HepG2 (cell line): ENCODE data around the gene GCH1. TPM values are rescaled to one million over a fixed set of nuclear protein-coding genes. Genes with fewer than 3 reads are reported as not detected.

Experiments
- ATAC-seq: fragments of 200-7000 bp; cut with Tn5 transposase; 3 replicates; pipeline ENCODE4 v1.9.1; 2020; ENCODE audit warnings: mild to moderate bottlenecking, moderate library complexity
- BruUV-seq: library from RNA; stranded (reverse); fragments of 400-500 nt; replicated peaks from 2 replicates; lab custom pipeline; 2021; lab: Mats Ljungman, UMichigan
- CTCF ChIA-PET: fragments of 300-600 bp; formaldehyde crosslinking; extraction: SDS; loops from one replicate; lab custom pipeline; 2021; ENCODE audit warnings: low total read pairs, inconsistent platforms, low intra/inter-chr PET ratio; lab: Yijun Ruan, JAX
- POLR2A ChIA-PET: fragments of 350-600 bp; sonication (Branson Sonifier 250); formaldehyde crosslinking; loops from one replicate; lab custom pipeline; 2020; ENCODE audit warnings: antibody characterized with exemption, inconsistent platforms; lab: Yijun Ruan, JAX
- DNase-seq: peaks from one replicate; pipeline ENCODE4 v3.0.0-alpha.2; 2015; ENCODE audit warnings: low spot score
- FAIRE-seq: peaks from 3 replicates; lab custom pipeline; 2011; peaks lifted over from hg19 to GRCh38; lab: Jason Lieb, UNC
- H2AFZ ChIP-seq: one replicate; pipeline ENCODE4 v1.6.1; 2011; ENCODE audit warnings: low read length, inconsistent platforms
- H3K27ac ChIP-seq: fragments of 300-600 bp; 3 replicates; pipeline ENCODE4 v1.8.0; 2011; ENCODE audit warnings: mixed run types, mild to moderate bottlenecking, mixed read lengths, low read length, inconsistent platforms; ENCODE audit not compliant: insufficient read depth; ENCODE audit errors: extremely low read length
- H3K27me3 ChIP-seq, 2 experiments: fragments of 200-600 bp in 1 of 2; 2 replicates in 1 of 2; 3 replicates in 1 of 2; pipeline versions ENCODE4 v1.6.0 to v1.8.0; 2011; ENCODE audit warnings: low read length in 2 of 2, mild to moderate bottlenecking in 2 of 2, moderate library complexity in 2 of 2, inconsistent platforms in 1 of 2; ENCODE audit not compliant: insufficient read depth in 2 of 2, control insufficient read depth in 1 of 2
- H3K36me3 ChIP-seq, 2 experiments: fragments of 200-600 bp in 1 of 2; replicated peaks in 1 of 2; 2 replicates in 1 of 2; 3 replicates in 1 of 2; pipeline versions ENCODE4 v1.5.1 to v1.8.0; 2011; ENCODE audit warnings: low read length in 2 of 2, inconsistent platforms in 1 of 2; ENCODE audit not compliant: insufficient read depth in 2 of 2, control insufficient read depth in 1 of 2
- H3K4me1 ChIP-seq: 2 replicates; pipeline ENCODE4 v1.5.1; 2012; ENCODE audit warnings: low read length, inconsistent platforms; ENCODE audit not compliant: insufficient read depth
- H3K4me2 ChIP-seq: 2 replicates; pipeline ENCODE4 v1.6.0; 2011; ENCODE audit warnings: low read depth, low read length, inconsistent platforms
- H3K4me3 ChIP-seq, 3 experiments: fragments of 200-600 bp in 1 of 3; sonication (generic), shearing (Covaris generic) in 1 of 3; replicated peaks in 1 of 3; 2 replicates each; pipeline ENCODE4 v1.5.1; 2011 to 2016; ENCODE audit warnings: low read length in 3 of 3, inconsistent platforms in 2 of 3, low read depth in 2 of 3, mild to moderate bottlenecking in 2 of 3, control low read depth in 1 of 3, mixed read lengths in 1 of 3; ENCODE audit not compliant: insufficient read depth in 1 of 3
- H3K79me2 ChIP-seq: one replicate; pipeline ENCODE4 v1.6.1; 2011; ENCODE audit warnings: low read length, inconsistent platforms; ENCODE audit not compliant: insufficient read depth
- H3K9ac ChIP-seq: 2 replicates; pipeline ENCODE4 v1.6.0; 2011; ENCODE audit warnings: mild to moderate bottlenecking, low read depth, low read length, inconsistent platforms; ENCODE audit not compliant: insufficient read depth
- H3K9me3 ChIP-seq: 2 replicates; pipeline ENCODE4 v1.5.1; 2012; ENCODE audit warnings: mild to moderate bottlenecking, low read length
- H4K20me1 ChIP-seq: 2 replicates; pipeline ENCODE4 v1.6.0; 2011; ENCODE audit warnings: inconsistent platforms, mild to moderate bottlenecking, low read length, moderate library complexity; ENCODE audit not compliant: insufficient read depth
- KLF6 ChIP-seq: IDR thresholded peaks from 2 replicates; pipeline ENCODE4 v1.8.0; 2016; ENCODE audit warnings: missing biosample characterization, missing genetic modification reagents
- PRPF4 ChIP-seq: fragments of 200-400 bp; formaldehyde crosslinking; IDR thresholded peaks from 2 replicates; pipeline ENCODE4 v1.6.1; 2016; ENCODE audit warnings: low read length, low read depth; ENCODE audit not compliant: poor library complexity, severe bottlenecking
- SNAI1 ChIP-seq: sonication (generic); formaldehyde crosslinking; IDR thresholded peaks from 2 replicates; pipeline ENCODE4 v1.5.0; 2020; ENCODE audit warnings: mild to moderate bottlenecking, missing genetic modification reagents, borderline replicate concordance
- TBL1XR1 ChIP-seq: fragments of 150-350 bp; IDR thresholded peaks from 2 replicates; pipeline ENCODE4 v1.6.1; 2014; ENCODE audit warnings: borderline replicate concordance, low read length; ENCODE audit not compliant: partially characterized antibody
- U2AF2 ChIP-seq: fragments of 200-400 bp; formaldehyde crosslinking; IDR thresholded peaks from 2 replicates; pipeline ENCODE4 v1.6.1; 2017; ENCODE audit warnings: low read depth, mild to moderate bottlenecking, low read length
- ZFP82 ChIP-seq: sonication (generic); formaldehyde crosslinking; IDR thresholded peaks from 2 replicates; pipeline ENCODE4 v1.5.1; 2020; ENCODE audit warnings: mild to moderate bottlenecking, missing genetic modification reagents, borderline replicate concordance
- WGBS: methylation state at CpG from one replicate; pipeline ENCODE4 v1.1.6; 2017; ENCODE audit warnings: low lambda C conversion rate; 5-methylcytosine and 5-hydroxymethylcytosine counted together
- in situ Hi-C: cut with HindIII; loops from 2 replicates; pipeline ENCODE4 v1.10.0; 2017; ENCODE audit warnings: low pct_unique_long_range_greater_than_20kb; ENCODE audit not compliant: extremely low pct_ligation_motif_present
- intact Hi-C: fragments of 100-400 bp; cut with micrococcal nuclease; formaldehyde crosslinking; loops from one replicate; pipeline ENCODE4 v1.10.0; 2022; ENCODE audit not compliant: unreplicated experiment
- polyA plus RNA-seq, 8 experiments: library from polyadenylated mRNA; depleted of rRNA in 3 of 8; stranded (reverse) in 7 of 8; unstranded in 1 of 8; fragments of >200 nt; fragmentation: Illumina TruSeq in 4 of 8; extraction: Trizol in 4 of 8; gene quantifications; 2 replicates each; pipeline versions ENCODE4 v1.2.1 to v1.2.3, GENCODE V29; 2011 to 2016; ENCODE audit warnings: low read depth in 4 of 8, missing spikeins in 1 of 8, mixed read lengths in 1 of 8; ENCODE audit not compliant: insufficient read depth in 1 of 8
- total RNA-seq, 5 experiments: library from RNA; depleted of rRNA; stranded (reverse); fragments of >200 nt; fragmentation: Illumina TruSeq; extraction: Trizol; gene quantifications; 2 replicates each; pipeline ENCODE4 v1.2.3, GENCODE V29; 2016; ENCODE audit warnings: low read depth in 1 of 5
- TF ChIP-seq, protein P1 (sequence below): sonication (generic); formaldehyde crosslinking; IDR thresholded peaks from 2 replicates; pipeline ENCODE4 v1.4.0; 2020; ENCODE audit warnings: missing genetic modification reagents
- TF ChIP-seq, protein P2 (sequence below): sonication (generic); formaldehyde crosslinking; IDR thresholded peaks from 2 replicates; pipeline ENCODE4 v1.8.0; 2022; ENCODE audit warnings: mild to moderate bottlenecking, missing genetic modification reagents, moderate library complexity
- TF ChIP-seq, protein P3 (sequence below): sonication (generic); formaldehyde crosslinking; IDR thresholded peaks from 2 replicates; pipeline ENCODE4 v1.9.0; 2021; ENCODE audit warnings: missing genetic modification reagents, mild to moderate bottlenecking, borderline replicate concordance

GCH1 gene
- total and polyA plus RNA-seq, 2 of the 13 experiments (the other 11 are each of a cell fraction or from before 2014, with no cell fraction given) = 15.0 to 25.2 TPM

DNA sequence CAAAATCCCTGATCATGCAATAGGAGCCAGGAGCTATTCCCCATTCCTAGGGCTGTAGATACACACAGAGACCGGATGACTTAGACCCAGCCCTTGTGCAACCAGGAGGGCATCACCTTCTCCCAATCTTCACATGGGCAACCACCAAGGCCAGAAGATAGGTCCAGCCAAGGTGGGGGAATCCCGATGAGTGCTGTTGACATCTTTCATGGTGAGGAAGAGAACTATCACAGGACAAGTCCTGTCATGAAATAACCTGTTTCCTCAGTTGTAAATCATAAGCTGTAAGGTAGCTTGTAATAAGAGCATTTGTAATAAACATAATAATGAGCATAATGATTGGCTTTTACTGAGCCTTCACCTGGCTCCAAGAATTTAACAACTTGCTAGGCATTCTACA is 89.5 kb downstream of the GCH1 start (continued):
- TF ChIP-seq, protein P1, sequence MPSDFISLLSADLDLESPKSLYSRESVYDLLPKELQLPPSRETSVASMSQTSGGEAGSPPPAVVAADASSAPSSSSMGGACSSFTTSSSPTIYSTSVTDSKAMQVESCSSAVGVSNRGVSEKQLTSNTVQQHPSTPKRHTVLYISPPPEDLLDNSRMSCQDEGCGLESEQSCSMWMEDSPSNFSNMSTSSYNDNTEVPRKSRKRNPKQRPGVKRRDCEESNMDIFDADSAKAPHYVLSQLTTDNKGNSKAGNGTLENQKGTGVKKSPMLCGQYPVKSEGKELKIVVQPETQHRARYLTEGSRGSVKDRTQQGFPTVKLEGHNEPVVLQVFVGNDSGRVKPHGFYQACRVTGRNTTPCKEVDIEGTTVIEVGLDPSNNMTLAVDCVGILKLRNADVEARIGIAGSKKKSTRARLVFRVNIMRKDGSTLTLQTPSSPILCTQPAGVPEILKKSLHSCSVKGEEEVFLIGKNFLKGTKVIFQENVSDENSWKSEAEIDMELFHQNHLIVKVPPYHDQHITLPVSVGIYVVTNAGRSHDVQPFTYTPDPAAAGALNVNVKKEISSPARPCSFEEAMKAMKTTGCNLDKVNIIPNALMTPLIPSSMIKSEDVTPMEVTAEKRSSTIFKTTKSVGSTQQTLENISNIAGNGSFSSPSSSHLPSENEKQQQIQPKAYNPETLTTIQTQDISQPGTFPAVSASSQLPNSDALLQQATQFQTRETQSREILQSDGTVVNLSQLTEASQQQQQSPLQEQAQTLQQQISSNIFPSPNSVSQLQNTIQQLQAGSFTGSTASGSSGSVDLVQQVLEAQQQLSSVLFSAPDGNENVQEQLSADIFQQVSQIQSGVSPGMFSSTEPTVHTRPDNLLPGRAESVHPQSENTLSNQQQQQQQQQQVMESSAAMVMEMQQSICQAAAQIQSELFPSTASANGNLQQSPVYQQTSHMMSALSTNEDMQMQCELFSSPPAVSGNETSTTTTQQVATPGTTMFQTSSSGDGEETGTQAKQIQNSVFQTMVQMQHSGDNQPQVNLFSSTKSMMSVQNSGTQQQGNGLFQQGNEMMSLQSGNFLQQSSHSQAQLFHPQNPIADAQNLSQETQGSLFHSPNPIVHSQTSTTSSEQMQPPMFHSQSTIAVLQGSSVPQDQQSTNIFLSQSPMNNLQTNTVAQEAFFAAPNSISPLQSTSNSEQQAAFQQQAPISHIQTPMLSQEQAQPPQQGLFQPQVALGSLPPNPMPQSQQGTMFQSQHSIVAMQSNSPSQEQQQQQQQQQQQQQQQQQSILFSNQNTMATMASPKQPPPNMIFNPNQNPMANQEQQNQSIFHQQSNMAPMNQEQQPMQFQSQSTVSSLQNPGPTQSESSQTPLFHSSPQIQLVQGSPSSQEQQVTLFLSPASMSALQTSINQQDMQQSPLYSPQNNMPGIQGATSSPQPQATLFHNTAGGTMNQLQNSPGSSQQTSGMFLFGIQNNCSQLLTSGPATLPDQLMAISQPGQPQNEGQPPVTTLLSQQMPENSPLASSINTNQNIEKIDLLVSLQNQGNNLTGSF (CRISPR knock-in tag) = no peak
- TF ChIP-seq TBL1XR1 = no peak
- no peak for TF ChIP-seq KLF6 (CRISPR knock-in tag)
- TF ChIP-seq PRPF4 = no peak
- TF ChIP-seq, protein P2, sequence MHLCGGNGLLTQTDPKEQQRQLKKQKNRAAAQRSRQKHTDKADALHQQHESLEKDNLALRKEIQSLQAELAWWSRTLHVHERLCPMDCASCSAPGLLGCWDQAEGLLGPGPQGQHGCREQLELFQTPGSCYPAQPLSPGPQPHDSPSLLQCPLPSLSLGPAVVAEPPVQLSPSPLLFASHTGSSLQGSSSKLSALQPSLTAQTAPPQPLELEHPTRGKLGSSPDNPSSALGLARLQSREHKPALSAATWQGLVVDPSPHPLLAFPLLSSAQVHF = no peak
- TF ChIP-seq, all 625 proteins: peak for 0

DNA sequence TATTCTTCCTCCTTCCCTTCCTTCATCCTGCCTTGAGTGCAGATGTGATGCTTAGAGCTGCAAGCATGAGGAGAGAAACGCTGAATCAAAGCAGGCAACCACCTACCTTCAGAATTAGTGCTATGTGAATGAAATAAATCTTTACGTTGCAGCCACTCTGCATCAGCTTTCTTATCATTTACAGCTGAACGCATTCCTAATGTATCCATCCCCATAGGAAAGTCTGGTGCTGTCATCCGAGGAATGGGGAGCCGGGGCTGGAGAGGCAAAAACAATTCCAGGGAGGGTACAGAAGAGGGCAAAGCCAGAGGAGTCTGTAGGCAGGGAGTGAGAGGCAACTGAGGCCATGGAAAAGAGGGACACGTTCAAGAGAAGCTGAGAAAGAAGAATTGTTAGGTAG is 90.0 kb downstream of the GCH1 start:
- Histone ChIP-seq H2AFZ (no peak overlapping the region), H3K79me2 (no peaks in the 10 kb centered on the region), H4K20me1 (no peaks in the 10 kb centered on the region), H3K36me3 (no peaks in the 10 kb centered on the region), H3K4me3 (no peak overlapping the region), H3K27me3 (peaks cover 0 to 5% of the 10 kb centered on the region in 2 experiments; a peak in 1 of 5 replicates), H3K9me3 (no peaks in the 10 kb centered on the region), H3K27ac (no peak overlapping the region), H3K4me2 (no peak overlapping the region), H3K9ac (no peak overlapping the region), H3K4me1 (peaks cover 22% of the 10 kb centered on the region)
- in situ Hi-C loops (no loop called here), intact Hi-C loops (no loop called here)
- TF ChIP-seq SNAI1 (CRISPR knock-in tag) (no peak), U2AF2 (no peak), ZFP82 (CRISPR knock-in tag) (no peak)
- TF ChIP-seq, protein P3, sequence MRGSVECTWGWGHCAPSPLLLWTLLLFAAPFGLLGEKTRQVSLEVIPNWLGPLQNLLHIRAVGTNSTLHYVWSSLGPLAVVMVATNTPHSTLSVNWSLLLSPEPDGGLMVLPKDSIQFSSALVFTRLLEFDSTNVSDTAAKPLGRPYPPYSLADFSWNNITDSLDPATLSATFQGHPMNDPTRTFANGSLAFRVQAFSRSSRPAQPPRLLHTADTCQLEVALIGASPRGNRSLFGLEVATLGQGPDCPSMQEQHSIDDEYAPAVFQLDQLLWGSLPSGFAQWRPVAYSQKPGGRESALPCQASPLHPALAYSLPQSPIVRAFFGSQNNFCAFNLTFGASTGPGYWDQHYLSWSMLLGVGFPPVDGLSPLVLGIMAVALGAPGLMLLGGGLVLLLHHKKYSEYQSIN (CRISPR knock-in tag) = no peak
- ATAC-seq (no peak), FAIRE-seq (no peak), DNase-seq (no peak)
- no TSS peak for BruUV-seq
- 38% methylated on average over 6 of the region's 6 CpGs for WGBS
- ChIA-PET POLR2A (no interaction called here), CTCF (no interaction called here)
